ENCODE data around the gene CBLL1. TPM values are rescaled to one million over a fixed set of nuclear protein-coding genes. Genes with fewer than 3 reads are reported as not detected.

CBLL1 gene
- total and polyA plus RNA-seq, 10 of the 15 experiments (the other 5 are each of a cell fraction or from before 2014, with no cell fraction given), result 7.2 to 40.1 (median 23.4) TPM

DNA sequence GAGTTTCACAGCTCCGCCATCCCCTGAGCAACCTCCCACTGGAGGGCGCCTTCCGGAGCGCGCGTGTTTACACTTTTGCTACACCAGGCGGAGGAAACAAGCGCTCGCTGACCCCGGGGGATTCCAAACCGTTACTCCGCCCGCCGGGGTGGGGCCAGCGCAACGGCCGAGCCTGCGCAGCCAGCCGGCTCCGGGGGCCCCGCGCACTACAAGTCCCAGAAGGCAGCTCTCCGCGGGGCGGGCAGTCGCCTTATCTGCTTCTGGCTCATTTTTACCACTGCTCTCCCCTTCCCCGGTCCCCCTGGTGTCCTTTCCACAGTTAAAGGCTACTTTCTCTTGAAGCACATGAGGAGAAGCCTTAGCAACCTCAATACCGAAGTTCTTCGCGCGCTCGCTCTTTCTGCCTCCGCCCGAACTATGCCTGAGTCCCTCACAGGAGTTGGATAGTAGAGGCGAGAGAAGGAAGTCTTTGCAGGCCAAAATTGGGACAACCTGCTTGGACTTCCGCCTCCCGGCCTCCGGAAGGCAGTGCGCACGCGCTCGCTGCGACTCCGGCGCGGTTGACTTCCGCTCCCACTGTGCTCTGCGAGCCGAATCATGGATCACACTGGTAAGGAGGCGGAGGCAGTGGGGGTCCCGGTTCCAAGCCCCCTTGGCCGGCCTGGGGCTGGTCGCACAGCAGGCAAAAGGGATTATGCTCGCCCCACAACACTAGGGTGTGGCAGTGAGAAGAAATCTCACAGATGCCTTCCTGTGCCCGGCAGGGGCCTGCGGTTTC lies at the start of gene CBLL1 (continued):
- TF ChIP-seq CREM (IDR thresholded peaks at IDR 0.05; ENCODE audit: low read depth) (peak; percentile 38), HCFC1 (IDR thresholded peaks at IDR 0.05; ENCODE audit: low read length) (peak; percentile 86), POLR2AphosphoS5 (IDR thresholded peaks at IDR 0.05; ENCODE audit: low read length) (peak; percentile 88), JUND (IDR thresholded peaks at IDR 0.05; ENCODE audit: low read depth, low read length) (0 out of 2 replicates have a peak, but pooled peaks have one; percentile 8), MYC (IDR thresholded peaks at IDR 0.05; ENCODE audit: insufficient read depth, insufficient read length, insufficient replicate concordance, low read length, severe bottlenecking) (peak; percentile 29), RCOR1 (conservative IDR thresholded peaks at IDR 0.05; ENCODE audit: low read depth, low read length) (no peak), NR2C1 (IDR thresholded peaks at IDR 0.05) (peak; percentile 34), GABPA (IDR thresholded peaks at IDR 0.05; ENCODE audit: low read depth) (peak; percentile 86), PKNOX1 (IDR thresholded peaks at IDR 0.05) (0 out of 2 replicates have a peak, but pooled peaks have one; percentile 5), HDAC6 (IDR thresholded peaks at IDR 0.05; ENCODE audit: unreplicated experiment) (no peak), STAT1 (conservative IDR thresholded peaks at IDR 0.05) (0 out of 2 replicates have a peak, but pooled peaks have one; percentile 46), ESRRA (IDR thresholded peaks at IDR 0.05; ENCODE audit: low read length) (no peak), KAT2A (conservative IDR thresholded peaks at IDR 0.05; ENCODE audit: control insufficient read depth, low read depth, low read length) (no peak), EZH2 (IDR thresholded peaks at IDR 0.05; ENCODE audit: borderline replicate concordance, control insufficient read depth, low read depth, low read length) (no peak), SMC3 (IDR thresholded peaks at IDR 0.05; ENCODE audit: borderline replicate concordance, low read length) (peak; percentile 47; the same call in 1 of the 2 replicates), SUZ12 (IDR thresholded peaks at IDR 0.05; ENCODE audit: unreplicated experiment) (no peak), RAD21 (IDR thresholded peaks at IDR 0.05; ENCODE audit: insufficient read depth, low read depth, low read length) (peak; percentile 54), SMAD1 (IDR thresholded peaks at IDR 0.05; ENCODE audit: low read depth, partially characterized antibody) (peak; percentile 51)
- TF ChIP-seq, protein P1, sequence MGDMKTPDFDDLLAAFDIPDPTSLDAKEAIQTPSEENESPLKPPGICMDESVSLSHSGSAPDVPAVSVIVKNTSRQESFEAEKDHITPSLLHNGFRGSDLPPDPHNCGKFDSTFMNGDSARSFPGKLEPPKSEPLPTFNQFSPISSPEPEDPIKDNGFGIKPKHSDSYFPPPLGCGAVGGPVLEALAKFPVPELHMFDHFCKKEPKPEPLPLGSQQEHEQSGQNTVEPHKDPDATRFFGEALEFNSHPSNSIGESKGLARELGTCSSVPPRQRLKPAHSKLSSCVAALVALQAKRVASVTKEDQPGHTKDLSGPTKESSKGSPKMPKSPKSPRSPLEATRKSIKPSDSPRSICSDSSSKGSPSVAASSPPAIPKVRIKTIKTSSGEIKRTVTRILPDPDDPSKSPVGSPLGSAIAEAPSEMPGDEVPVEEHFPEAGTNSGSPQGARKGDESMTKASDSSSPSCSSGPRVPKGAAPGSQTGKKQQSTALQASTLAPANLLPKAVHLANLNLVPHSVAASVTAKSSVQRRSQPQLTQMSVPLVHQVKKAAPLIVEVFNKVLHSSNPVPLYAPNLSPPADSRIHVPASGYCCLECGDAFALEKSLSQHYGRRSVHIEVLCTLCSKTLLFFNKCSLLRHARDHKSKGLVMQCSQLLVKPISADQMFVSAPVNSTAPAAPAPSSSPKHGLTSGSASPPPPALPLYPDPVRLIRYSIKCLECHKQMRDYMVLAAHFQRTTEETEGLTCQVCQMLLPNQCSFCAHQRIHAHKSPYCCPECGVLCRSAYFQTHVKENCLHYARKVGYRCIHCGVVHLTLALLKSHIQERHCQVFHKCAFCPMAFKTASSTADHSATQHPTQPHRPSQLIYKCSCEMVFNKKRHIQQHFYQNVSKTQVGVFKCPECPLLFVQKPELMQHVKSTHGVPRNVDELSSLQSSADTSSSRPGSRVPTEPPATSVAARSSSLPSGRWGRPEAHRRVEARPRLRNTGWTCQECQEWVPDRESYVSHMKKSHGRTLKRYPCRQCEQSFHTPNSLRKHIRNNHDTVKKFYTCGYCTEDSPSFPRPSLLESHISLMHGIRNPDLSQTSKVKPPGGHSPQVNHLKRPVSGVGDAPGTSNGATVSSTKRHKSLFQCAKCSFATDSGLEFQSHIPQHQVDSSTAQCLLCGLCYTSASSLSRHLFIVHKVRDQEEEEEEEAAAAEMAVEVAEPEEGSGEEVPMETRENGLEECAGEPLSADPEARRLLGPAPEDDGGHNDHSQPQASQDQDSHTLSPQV (IDR thresholded peaks at IDR 0.05), result no peak
